WERI-Rb-1 (cell line): ENCODE measurements around the gene TIMM50.
"Not testable (repeated sequence)": the region's sequence is repeated elsewhere in the genome, so short reads cannot be mapped to it uniquely, and the experiment has no call there.

Experiments used
- DNase-seq: peaks from one replicate; pipeline ENCODE4 v3.0.0-alpha.2; 2020
- H3K27ac ChIP-seq: fragments of 250-450 bp; sonication (Bioruptor Pico); 2 replicates; pipeline ENCODE4 v1.5.1; 2020; ENCODE audit warnings: mild to moderate bottlenecking, moderate library complexity
- H3K27me3 ChIP-seq: fragments of 250-450 bp; sonication (Bioruptor Pico); 2 replicates; pipeline ENCODE4 v1.5.1; 2021; ENCODE audit warnings: mild to moderate bottlenecking, low read depth, moderate library complexity; ENCODE audit not compliant: insufficient read depth, severe bottlenecking
- H3K36me3 ChIP-seq: fragments of 250-450 bp; sonication (Bioruptor Pico); 2 replicates; pipeline ENCODE4 v1.5.1; 2020; ENCODE audit warnings: mild to moderate bottlenecking, moderate library complexity
- H3K4me3 ChIP-seq: 2 replicates; pipeline ENCODE4 v1.5.1; 2011; ENCODE audit warnings: low read depth, mild to moderate bottlenecking, control low read depth, low read length
- H3K9me3 ChIP-seq: fragments of 250-450 bp; sonication (Bioruptor Pico); 2 replicates; pipeline ENCODE4 v1.5.1; 2021; ENCODE audit warnings: mild to moderate bottlenecking, moderate library complexity; ENCODE audit not compliant: severe bottlenecking
- TF ChIP-seq, protein P1 (sequence below): IDR thresholded peaks from 2 replicates; pipeline ENCODE4 v1.5.1; 2011; ENCODE audit warnings: low read depth, mild to moderate bottlenecking, control low read depth, inconsistent platforms, low read length

TIMM50 gene

DNA sequence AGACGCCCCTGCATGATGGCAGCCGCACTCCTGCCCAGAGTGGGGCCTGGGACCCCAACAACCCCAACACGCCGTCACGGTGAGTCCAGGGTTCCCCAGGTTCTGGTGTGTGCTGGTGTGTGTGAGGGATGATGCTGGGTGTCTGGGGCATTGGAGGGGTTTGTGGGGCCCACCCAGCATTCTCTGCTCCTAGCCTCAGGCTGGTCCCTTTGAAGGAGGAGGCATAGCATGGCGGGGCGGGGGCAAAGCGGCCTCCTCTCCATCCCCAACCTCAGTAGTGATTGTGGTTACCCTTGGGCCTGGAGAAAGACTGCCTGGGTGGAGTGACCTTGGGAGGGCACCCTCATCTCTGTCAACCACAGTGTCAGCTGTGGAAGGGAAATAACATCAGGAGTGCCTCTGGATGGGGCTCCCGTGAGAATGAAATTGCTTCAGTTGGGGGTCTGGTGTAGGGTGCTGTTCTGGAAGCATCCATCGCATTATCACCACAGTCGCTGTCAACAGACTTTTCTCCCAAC, 7.1 kb upstream of the TIMM50 start:
- no peak overlapping the region for H3K27ac ChIP-seq
- DNase-seq, result no peak
- H3K27me3 ChIP-seq, result no peaks in the 10 kb centered on the region
- H3K36me3 ChIP-seq, result peaks cover 77% of the 10 kb centered on the region
- TF ChIP-seq, protein P1, sequence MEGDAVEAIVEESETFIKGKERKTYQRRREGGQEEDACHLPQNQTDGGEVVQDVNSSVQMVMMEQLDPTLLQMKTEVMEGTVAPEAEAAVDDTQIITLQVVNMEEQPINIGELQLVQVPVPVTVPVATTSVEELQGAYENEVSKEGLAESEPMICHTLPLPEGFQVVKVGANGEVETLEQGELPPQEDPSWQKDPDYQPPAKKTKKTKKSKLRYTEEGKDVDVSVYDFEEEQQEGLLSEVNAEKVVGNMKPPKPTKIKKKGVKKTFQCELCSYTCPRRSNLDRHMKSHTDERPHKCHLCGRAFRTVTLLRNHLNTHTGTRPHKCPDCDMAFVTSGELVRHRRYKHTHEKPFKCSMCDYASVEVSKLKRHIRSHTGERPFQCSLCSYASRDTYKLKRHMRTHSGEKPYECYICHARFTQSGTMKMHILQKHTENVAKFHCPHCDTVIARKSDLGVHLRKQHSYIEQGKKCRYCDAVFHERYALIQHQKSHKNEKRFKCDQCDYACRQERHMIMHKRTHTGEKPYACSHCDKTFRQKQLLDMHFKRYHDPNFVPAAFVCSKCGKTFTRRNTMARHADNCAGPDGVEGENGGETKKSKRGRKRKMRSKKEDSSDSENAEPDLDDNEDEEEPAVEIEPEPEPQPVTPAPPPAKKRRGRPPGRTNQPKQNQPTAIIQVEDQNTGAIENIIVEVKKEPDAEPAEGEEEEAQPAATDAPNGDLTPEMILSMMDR, result no peak
- H3K4me3 ChIP-seq, result no peak overlapping the region
- no peaks in the 10 kb centered on the region for H3K9me3 ChIP-seq

DNA sequence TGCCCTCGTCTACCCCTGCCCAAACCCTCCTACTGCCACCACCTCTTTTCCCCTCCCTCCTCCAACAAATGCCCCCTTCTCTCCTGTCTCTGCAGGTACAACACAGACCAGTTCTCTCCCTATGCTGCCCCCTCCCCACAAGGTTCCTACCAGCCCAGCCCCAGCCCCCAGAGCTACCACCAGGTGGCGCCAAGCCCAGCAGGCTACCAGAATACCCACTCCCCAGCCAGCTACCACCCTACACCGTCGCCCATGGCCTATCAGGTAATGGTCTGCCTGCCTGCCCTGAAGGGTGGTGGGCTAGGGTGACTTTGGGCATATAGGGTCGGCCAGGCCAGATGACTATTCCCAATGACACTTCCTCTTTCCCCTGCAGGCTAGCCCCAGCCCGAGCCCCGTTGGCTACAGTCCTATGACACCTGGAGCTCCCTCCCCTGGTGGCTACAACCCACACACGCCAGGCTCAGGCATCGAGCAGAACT, 6.5 kb upstream of the TIMM50 start:
- no peak overlapping the region for H3K4me3 ChIP-seq
- DNase-seq, result peak; percentile 84
- H3K27ac ChIP-seq, result no peak overlapping the region
- peaks cover 70% of the 10 kb centered on the region for H3K36me3 ChIP-seq
- TF ChIP-seq, protein P1, result peak; percentile 78
- no peaks in the 10 kb centered on the region for H3K9me3 ChIP-seq
- no peaks in the 10 kb centered on the region for H3K27me3 ChIP-seq

DNA sequence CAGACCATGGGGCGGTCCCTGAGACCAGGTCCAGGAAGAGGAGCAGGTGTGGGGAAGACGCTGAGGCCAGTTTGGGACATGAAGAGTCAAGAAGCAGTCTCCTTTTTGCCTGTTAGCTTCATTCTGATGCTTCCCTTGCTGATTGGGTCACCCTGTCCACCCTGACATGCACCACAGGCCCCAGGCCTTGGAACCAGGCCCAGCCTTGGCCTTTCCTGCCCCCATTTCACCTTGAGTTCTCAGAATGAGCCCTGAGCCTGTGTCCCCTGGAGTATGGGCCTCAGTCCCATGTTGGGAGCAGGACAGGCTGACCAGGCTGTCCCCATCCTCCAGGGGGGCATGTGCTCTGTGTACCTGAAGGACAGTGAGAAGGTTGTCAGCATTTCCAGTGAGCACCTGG, 4.9 kb upstream of the TIMM50 start:
- Histone ChIP-seq H3K27ac (no peak overlapping the region), H3K9me3 (no peaks in the 10 kb centered on the region), H3K4me3 (no peak overlapping the region), H3K36me3 (peaks cover 55% of the 10 kb centered on the region), H3K27me3 (no peaks in the 10 kb centered on the region)
- no peak for DNase-seq
- TF ChIP-seq, protein P1, result no peak

DNA sequence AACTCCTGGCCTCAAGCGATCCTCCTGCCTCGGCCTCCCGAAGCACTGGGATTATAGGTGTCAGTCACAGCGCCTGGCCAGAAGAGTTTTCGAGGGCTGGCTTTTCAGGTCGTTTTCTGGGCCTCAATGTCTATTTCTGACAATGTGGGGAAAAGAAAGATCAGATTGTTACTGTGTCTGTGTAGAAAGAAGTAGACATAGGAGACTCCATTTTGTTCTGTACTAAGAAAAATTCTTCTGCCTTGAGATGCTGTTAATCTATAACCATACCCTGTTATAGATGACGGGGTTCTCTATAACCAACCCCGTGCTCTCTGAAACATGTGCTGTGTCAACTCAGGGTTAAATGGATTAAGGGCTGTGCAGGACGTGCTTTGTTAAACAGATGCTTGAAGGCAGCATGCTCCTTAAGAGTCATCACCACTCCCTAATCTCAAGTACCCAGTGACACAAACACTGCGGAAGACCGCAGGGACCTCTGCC, 1.3 kb upstream of the TIMM50 start:
- Histone ChIP-seq H3K36me3 (peaks cover 48% of the 10 kb centered on the region), H3K4me3 (peak overlapping the region; percentile 100), H3K27ac (peak overlapping the region; percentile 92)

DNA sequence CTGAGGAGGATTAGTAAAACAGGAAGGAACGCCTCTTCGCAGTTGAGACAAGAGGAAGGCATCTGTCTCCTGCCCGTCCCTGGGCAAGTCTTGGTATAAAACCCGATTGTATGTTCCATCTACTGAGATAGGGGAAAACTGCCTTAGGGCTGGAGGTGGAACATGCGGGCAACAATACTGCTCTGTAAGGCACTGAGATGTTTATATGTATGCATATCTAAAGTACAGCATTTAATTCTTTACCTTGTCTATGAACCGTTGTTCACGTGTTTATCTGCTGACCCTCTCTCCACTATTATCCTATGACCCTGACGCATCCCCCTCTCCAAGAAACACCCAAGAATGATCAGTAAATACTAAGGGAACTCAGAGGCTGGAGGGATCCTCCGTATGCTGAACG, 722 bp upstream of the TIMM50 start:
- TF ChIP-seq, protein P1, result no peak
- DNase-seq, result no peak
- Histone ChIP-seq H3K27ac (peak overlapping the region; percentile 92), H3K36me3 (peaks cover 48% of the 10 kb centered on the region), H3K27me3 (no peaks in the 10 kb centered on the region), H3K4me3 (peak overlapping the region; percentile 100), H3K9me3 (no peaks in the 10 kb centered on the region)

More for the DNA sequence above, 1.3 kb upstream of the TIMM50 start:
- not testable (repeated sequence) for DNase-seq, H3K9me3 ChIP-seq, H3K27me3 ChIP-seq

DNA sequence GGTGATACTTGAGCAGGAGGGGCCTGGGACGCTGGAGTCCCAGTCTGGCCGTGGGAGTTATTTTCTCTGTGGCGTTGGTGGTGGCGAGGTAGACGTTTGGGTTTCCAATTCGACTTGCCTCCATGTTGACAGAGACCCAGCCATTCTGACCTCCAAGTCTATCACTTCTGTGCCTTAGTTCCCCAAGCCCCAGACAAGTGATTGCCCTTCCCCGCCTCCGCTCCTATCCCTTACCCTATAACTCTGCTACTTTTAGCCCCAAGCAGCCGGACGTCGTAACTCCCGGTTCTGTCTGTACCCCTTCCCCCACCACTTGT, 549 bp downstream of the TIMM50 start:
- H3K9me3 ChIP-seq, result no peaks in the 10 kb centered on the region
- H3K27me3 ChIP-seq, result no peaks in the 10 kb centered on the region
- TF ChIP-seq, protein P1, result no peak
- H3K36me3 ChIP-seq, result peaks cover 52% of the 10 kb centered on the region
- peak overlapping the region; percentile 92 for H3K27ac ChIP-seq
- peak overlapping the region; percentile 100 for H3K4me3 ChIP-seq
- DNase-seq, result no peak
